Stimulated activated CD4-positive, alpha-beta T cell treated with anti-CD3 and anti-CD28 coated beads, Interleukin-4, amount 100 ng/mL, for 4 hours (primary cell): ENCODE measurements around the gene CDK11A.

ENCODE experiments used
- DNase-seq, 2 experiments: peaks; one replicate each; pipeline ENCODE4 v3.0.0-alpha.2; 2020

CDK11A gene

DNA sequence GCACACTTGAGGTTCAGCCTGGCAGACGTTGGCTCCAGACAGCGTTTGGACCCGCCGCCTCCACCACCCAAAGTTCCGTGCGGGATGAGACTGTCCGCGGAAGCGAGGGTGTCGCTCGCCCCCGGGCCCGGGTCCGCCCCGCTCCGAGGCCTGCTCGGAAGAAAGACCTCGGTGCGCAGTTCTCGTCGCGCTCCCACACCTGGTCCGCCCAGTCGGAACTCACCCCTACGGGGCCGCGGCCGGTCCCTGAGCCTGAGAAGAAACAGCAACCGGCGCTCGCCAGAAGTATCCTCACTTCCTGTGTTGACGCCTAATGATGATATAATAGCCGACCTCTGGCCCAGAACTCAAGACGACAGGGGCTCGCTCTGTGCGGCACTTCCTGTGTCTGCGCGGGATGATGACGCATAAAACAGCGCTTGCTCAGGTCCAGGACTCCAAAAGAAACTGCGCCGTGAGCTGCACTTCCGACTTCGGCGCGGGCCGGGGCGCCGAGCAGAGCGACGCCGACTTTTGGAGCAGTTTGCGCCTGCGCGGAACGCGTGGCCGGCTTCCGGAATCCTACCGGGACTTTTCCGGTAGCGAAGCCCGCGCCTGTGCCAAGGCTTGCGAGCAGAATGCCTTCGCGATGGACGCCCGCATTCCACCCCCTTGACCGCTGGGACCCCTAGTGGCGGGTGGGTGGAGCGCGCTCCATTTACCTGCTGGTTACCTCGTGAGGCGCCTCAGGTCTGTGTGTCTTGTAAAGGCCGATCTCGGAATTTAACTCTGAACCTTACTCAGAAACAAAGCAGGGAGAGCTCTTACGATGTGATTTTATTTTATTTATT lies at the start of gene CDK11A:
Gene CDK11A, minus strand, starts transcription at position 323 of the 830 bp plus-strand sequence. CDS start 1,539 bp downstream, outside the sequence.
- DNase-seq: peak; percentile 96 to 100

DNA sequence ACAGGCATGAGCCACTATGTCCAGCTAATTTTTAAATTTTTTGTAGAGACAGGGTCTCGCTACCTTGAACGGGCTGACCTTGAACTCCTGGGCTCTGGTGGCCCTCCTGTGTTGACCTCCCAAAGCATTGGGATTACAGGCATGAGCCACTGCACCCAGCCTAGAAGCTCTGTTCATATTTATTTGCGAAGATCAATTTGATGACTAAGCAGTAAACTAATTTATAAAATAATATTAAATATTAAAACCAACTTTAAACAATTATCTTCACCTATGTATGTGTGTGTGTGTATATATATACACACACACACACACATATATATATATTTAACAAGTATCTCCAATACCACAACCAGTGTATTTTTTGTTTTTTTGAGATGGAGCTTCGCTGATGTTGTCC lies 49.7 kb upstream of the CDK11A start:
- no peak for DNase-seq

DNA sequence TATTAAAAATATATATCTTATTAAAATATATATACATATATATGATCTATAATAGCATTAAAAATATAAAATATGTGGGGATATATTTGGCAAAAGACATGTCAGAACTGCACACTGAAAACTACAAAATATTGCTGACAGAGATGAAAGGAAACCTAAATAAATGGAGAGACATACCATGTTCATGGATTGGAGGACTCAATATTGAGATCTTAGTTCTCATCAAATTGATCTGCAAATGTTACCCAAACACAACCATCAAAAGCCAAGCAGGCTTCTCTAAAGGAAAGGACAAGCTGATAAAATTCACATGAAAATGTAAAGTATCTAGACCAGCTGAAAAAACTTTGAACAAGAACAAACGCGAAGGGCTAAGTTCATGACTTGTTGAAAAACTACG lies 46.9 kb upstream of the CDK11A start:
- DNase-seq: no peak

DNA sequence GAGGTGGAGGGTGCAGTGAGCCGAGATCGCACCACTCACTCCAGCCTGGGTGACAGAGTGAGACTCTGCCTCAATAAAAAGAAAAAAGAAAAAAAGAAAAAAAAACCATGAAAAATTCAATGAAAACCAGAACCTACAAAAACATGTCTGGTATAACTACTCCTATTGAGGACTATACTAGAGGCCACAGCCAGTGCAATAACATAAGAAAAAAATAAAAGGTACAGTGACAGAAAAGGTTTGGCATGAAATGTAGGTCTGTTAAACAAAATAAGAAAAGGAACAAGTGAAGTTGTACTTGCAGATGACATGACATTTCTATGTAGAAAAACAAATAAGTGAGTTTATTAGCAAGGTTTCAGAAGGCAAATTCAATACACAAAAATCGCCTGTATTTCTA lies 45.9 kb upstream of the CDK11A start:
- DNase-seq: no peak

DNA sequence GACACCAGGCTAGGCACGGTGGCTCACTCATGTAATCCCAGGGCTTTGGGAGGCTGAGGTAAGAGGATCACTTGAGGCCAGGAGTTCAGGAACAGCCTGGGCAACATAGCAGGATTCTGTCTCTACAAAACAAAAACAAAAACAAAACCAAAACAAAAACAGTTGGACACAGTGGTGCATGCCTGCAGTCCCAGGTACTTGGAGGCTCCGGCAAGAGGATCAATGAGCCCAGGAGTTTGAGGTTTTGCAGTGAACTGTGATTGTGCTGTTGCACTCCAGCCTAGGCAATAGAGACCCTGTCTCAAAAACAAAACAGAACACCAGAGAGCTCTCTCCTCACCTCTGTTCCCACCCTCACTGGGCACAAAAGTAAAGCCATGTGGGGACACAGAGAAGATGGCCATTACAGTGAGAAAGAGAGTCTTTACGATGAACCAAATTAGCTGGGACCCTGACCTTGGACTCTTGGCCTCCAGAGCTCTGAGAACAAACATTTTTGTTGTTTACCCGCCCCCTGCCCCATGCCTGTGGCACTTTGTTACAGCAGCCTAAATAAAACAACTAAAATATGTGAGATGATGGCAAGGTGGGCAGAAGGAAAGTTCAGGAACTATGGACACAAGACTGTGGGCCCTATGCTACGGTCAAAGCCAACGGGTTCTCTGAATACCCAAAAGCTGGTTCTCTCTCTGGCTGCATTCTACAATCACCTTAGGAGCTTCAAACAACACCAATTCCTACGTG lies 44.3 kb upstream of the CDK11A start:
- DNase-seq: no peak

DNA sequence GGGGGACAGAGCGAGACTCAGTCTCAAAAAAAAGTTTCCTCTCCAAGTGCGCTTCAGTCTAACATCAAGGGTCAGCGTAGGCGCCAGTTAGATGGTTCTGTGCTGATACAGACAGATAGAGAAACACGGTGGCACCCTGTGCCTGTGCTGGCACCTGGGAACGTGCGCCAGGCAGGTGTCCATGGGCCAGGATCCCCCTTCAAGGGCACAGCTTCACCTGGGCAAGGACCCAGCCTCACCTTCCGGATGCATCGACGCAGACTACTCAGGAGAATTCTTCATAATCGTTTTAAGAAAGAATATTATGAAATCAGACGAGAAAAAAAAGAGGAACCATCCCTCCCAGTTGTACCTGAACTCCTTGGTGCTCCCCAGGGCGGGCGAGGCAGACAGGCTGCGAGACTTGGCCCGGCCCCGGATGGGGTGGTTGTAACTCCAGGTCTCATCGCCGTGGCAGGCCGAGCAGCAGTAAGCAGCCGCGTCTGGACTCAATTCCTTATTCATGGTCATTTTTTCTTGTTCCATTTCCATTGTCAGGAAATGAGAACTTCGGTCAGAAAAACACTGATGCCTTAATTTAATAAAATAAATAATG lies 40.8 kb upstream of the CDK11A start:
- DNase-seq: no peak

DNA sequence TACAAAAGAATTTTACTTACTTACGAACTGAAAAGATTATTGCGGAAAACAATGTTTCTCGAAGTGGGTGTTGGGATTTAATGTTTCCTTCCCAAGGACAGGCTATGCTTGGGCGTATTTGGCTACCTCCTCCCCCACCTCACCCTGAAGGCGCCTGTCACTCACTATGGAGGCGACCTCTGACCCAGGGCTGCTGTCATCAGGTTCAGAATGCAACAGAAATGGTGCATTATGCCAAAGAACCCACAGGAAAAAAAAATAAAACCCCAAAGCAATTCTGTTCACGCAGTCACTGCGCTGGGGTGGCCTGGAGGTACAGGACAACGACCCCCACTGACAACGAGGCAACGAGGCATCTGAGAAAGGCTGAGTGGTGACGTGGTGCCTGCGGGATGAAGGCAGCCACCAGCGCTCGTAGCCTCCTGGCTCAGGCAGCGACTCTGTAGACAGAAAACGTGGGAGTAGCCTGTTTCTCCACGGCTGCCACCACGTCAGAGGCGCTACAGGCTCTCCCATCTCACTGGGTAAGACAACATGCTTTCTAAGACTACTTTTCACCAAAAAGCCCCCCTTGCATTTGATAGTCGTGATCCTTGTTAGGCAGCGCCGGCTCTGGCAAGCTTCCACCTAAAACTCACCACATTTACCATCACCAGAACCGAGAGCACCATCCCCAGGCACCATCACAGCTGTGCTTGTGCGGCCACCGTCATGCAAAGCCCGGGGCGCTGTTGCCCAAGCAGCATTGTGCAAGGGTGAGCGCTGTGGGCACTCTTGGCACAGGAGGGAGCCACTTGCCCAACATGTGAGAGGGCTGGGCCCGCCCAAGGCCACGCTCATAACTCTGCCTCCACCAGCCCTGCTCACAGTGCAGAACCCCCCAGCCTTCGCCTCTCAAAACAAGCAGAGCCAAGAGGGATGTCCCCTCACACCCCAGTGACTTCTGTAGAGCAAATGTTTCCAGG lies 39.8 kb upstream of the CDK11A start:
- no peak for DNase-seq

DNA sequence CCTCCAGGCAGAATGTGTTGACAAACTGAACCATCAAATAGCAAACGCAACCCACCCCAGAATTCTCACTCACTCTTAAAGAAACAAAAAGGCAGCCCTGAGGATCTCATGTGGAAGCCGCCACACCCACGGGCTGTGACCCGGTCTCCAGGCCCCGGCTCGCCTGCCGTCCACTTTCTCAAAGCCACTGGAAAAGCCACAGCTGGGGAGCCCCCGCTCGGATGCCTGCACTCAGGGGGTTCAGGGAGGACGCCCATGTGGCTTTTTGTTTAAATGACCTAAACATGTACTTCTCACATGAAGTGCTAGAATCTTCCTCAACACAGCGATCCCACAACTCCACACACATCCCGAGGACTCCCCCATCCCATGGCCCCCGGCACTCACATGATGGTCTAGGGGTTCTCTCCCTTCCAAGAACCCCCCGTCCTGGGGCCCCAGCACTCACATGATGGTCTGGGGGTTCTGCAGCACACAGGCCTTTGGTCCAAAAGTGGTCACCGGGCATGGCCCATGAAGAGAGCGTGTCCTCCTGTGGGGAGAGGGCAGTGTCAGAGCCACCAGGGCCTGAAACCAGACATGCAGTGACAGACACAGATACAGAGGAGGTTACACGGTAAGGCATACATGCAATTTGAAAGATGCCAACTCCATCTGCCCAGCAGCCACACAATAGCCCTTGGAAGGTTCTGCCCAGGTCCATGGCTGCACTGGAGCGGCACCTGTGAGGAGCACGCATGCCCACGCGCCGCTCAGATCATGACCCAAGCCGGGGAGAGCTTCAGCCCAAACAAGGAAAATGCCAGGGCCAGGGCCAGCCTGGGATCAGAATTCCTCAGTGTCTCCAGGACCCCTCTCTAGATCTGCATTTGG lies 37.6 kb upstream of the CDK11A start:
- no peak for DNase-seq

DNA sequence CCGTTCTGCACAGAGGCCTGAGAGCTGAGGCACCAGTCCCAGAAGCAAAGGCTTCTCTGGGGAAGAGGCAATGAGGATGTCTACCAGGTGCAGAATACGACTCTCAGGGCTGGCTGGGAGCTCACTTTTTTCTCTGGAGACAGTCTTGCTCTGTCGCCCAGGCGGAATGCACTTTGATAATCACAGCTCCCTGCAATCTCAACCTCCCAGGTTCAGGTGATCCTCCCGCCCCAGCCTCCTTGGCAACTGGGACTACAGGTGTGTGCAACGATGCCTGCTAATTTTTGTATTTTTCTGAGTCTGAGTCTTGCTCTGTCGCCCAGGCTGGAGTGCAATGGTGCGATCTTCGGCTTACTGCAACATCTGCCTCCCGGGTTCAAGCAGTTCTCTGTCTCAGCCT lies 36.6 kb upstream of the CDK11A start:
- no peak for DNase-seq

DNA sequence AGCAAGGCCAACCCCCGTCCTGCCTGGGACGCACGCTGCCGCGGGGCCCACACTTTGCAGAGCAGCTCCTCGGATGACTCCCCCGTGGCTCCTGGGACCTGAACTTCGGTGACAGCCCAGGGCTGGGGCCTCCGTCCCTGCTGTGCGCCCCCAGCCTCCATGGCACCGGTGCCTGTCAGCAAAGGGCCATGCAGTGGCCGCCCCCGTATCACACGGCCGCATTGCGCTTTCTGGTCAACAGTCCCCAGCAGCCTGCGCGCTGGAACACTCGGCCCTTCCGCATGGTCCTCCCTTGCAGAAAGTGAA lies 36.1 kb upstream of the CDK11A start:
- DNase-seq: no peak

DNA sequence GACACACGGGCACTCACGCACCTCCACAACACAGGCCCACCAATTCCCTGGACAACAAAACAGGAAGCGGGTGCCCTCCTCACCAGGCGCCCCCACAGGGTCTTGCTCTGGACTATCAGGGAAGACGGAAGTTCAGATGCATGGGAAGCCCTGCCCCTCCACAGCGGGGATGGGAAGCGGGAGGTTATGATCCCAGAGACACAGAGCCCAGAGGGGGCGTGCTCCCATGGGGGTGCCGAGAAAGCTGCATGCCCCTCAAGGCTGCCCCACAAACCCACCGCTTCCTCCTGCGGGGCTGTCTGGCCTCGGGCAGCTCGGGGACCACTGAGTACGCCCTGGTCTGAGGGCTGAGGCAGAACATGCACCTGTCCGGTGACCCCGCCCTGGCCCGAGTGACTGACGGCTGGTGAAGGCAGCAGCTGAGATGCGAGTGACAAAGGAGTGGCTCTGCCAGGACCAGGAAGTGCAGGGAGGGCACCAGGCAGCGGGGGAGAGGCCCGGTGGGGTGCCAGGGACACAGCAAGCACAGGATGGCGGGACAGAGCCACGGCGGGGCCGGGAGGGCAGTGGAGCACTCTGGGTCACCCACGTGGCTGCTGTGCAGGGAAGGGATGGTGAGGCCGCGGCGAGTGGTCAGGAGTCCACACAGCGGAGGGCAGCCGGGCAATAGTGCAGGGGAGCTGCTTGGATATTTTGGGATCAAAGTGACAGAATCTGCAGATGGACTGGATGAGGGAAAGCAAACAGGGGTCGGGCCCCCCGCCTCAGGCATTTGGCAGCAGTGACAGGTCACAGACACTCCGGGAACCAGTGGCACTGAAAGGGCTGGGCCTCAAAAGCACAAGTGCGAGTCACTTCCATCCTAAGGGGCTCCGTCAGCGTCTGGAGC lies 35.5 kb upstream of the CDK11A start:
- no peak for DNase-seq

DNA sequence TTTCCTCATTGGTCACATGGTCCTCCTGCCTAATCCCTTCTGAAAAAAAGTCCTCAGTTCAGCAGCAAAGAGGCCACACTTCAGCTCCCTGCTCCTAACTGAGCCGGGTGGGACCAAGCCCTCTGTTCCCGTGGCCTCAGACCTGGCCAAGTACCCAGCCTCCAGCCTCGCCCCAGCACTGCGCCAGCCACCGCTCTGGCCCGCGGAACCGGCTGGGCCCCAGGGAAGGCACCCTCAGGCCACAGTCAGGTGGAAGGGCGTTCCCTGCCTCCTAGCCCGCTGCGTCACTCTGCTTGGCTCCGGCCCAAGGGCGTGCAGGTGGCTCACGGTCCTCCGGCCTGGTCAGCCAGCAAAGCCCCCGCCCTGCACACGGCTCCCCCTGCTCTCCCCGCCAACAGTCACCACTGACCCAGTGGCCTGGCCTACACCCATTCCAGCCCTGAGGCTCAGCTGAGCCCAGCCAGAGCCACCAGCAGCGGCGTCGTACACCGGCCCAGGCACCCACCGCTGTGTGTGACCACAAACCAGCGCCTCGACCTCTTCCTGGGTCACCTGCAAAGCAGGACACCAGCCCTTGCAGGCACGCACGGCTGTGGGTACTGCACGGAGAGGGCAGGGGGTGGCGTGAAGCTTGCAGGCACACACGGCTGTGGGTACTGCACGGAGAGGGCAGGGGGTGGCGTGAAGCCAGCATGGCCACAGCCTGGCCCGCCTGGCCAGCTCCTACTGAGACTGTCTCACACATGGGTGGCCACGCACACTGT lies 34.7 kb upstream of the CDK11A start:
- DNase-seq: no peak

DNA sequence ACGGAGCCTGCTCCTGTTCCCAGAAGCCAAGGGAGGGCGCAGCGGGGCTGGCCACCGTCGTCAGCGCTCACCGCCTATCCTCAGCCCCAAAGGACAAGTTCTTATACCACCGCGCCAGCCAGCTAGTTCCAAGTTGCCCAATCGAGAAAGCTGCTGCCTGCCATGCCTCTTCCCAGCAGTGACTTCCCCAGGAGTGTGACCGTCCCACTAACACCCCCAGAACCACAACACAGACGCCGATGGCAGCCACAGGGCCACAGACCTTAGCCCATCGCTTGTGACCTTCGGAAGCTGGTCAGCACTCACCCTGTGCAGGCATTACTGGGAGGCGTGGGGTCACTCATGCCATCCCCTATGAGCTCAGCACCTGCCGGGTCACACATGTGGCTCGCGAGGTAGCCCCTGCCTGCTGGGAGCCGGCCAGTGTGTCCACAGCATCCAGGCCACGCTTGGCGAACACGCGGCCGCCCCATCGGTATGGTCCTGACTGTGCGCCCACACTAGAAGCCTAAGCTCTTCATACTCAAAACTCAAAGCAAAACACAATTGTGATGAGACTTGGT lies 34.0 kb upstream of the CDK11A start:
- DNase-seq: no peak

DNA sequence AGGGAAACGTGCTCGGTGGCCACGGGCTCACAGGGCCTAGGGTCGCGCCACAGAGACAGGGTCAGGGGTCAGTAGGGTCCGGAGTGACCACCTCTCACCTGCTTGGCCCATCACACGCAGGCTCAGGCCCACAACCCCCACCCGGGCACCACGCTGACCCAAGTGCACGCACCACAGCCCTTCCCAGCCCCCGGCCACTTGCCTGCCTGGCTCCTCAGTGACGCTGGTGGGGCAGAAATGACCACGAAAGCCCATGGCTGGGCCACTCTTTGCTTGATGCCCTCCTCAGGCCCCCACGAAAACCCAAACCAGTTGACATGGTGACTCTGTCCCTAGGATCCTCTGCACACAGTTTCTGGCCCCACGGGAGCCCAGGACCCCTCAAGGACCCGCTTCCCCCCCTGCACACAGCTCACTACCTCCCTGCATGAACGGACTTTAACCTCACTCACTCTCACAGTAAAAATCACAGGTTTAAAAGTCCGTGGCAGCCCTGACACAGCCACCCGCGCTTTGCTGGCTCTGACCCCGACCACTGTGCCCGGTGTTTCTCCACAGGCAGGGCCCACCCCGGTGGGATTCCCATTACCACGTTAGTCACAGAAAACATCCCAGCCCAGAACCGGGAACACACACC lies 33.4 kb upstream of the CDK11A start:
- DNase-seq: no peak

DNA sequence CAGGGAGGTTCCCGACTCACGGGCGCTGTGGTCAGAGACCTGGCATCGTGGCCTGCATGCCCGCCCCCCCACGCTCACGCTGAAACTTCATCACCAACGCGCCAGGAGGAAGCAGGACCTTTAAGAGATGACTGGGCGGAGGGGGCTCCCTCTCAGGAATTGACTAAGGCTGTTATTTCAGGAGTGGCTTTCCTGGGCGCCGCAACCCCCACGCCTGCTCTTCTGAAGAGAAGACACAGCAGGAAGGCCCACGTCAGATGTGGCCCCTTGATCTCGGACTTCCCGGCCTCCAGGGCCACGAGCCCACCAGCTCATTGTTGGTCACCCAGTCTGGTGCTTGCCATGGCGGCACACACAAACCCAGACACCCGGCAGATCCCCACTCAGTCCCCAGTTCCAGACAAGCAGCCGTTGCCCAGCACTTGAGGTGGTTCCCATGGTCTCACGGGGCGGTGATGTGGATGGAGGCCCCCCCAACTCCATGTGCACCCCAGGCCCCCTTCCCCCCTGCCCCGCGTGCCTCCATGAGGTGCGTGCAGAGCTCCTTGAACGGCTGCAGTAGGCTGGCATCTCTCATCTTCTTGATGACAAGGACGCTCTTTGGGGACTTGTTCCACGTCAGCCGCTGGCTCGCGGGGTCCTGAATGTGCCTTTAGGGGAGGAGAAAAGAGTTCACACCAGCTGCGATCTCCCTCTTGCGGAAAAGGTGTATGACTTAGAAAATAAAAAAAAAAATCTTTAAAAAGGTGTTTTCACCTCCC lies 32.7 kb upstream of the CDK11A start:
- no peak for DNase-seq

DNA sequence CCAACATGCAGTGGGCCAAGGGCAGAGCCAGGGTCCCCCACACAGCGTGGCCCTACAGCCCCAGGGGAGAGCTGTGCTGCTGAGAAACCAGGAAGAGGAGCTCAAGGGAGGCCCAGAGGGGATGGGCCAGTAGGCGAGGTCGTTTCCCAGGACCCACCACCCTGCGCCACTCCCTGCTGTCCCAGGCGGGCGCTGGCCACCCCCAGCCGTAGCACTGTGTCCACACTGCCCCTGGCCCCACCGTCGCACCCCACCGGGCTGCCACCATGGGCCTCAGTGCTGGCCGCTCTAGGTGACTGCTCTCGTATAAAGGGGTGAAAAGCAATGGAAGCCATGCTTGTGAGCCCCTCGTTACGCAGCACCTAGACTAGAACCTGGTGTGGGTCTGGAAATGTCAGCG lies 31.7 kb upstream of the CDK11A start:
- DNase-seq: no peak

DNA sequence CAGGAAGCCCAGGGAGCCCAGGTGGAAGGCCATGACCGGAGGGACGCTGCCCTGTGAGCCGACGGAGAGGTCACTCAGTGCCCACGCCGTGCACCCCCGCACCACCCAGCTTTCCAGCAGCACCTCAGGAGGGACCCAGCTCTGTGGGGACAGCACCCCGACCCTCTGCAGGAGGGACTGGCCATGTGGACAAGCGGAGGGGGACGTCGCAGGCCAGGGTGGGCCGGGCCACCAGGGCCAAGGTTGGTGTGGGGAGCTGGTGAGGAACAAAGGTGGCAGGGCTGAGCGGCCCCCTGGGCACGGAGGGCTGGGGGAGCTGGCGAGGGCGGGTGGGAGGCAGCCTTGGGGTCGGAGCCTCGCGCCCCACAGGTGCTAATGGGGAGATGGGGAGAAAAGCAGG lies 31.3 kb upstream of the CDK11A start:
- no peak for DNase-seq

DNA sequence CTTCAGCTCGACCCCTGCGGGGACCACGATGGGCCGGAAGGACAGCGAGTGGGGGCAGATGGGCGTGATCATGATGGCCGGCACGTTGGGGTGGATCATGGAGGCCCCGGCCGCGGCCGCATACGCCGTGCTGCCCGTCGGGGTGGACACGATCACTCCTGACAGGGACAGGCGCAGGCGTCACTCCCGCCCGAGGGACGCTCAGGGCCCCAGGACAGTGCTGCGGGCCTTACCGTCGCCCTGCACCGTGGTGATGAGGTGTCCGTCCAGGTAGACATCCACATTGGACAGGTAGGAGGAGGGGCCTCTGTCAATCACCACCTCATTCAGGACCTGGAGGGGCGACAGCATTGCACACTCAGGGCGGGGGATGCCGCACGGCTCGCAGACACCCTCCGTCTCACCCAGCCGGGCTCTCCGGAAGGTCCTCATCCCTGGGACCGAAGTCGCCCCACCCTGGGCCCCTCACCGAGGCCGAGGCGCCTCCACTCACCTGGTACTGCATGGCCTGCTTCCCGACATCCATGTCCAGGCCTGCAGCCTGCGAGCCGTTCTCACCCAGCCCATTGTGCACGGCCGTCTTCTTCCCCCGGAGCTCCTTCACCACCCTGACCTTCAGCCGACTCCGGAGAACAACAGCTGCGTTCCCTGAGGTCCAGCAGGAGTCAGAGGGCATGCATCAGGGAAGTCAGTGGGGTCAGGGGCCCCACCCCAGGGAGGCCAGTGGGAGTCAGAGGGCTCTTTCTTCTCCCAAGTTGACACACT lies 30.1 kb upstream of the CDK11A start:
- no peak for DNase-seq
